Measurements from ENCODE around the gene ZBTB45. TPM values are rescaled to one million over a fixed set of nuclear protein-coding genes. Genes with fewer than 3 reads are reported as not detected.

ZBTB45 gene
- total RNA-seq, 4 donors from 2014 or later: 6.9 to 17.7 (median 8.5) TPM

DNA sequence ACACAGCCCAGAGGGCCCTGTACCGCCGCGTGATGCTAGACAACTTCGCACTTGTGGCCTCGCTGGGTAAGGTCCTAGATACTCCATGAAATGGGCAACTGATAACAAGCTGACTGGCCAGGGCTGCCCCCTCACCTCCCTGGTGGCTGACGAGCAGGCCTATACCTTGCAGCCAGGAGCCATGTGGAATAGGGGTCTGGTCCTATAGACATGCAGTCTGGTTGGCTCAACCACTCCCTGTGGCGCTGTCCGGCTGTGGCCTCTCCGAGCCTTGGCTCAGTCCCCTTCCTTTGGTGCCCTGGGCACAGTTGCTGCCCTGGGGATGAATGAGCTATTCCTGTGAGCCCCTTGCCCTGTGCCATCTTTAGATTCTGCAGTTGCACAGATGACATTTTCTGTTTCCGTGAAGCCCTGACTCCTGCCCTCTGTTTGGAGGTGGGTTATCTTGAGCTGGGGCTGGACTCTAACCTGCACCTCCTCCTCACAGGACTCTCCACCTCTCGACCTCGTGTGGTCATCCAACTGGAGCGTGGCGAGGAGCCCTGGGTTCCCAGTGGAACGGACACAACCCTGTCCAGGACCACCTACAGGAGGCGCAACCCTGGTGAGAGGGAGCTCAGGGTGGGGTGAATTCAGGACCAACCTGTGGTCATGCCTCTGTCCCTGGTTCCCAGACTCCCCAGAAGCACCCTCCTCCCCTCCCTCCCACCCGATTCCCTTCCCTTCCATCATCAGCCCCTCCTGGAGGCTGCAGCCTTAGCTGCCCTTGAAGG, 50.2 kb downstream of the ZBTB45 start:
- TF ChIP-seq POLR2A (IDR thresholded peaks at IDR 0.05): no peak
- no peak for TF ChIP-seq CTCF (IDR thresholded peaks at IDR 0.05)
- Histone ChIP-seq H3K36me3 (peaks cover 18 to 28% of the 10 kb centered on the region in 2 donors), H3K4me3 (replicated peaks in 1 of 3) (no peak overlapping the region), H3K9me3 (no peaks in the 10 kb centered on the region), H3K4me1 (peaks cover 8 to 9% of the 10 kb centered on the region in 2 donors), H3K27me3 (no peaks in the 10 kb centered on the region), H3K27ac (no peak overlapping the region)
- DNase-seq: no peak
- WGBS, 2 donors: 91 to 93% methylated on average over 11 to 17 of the region's 17 CpGs
- intact Hi-C loops (cut with DNase I): no loop called here

DNA sequence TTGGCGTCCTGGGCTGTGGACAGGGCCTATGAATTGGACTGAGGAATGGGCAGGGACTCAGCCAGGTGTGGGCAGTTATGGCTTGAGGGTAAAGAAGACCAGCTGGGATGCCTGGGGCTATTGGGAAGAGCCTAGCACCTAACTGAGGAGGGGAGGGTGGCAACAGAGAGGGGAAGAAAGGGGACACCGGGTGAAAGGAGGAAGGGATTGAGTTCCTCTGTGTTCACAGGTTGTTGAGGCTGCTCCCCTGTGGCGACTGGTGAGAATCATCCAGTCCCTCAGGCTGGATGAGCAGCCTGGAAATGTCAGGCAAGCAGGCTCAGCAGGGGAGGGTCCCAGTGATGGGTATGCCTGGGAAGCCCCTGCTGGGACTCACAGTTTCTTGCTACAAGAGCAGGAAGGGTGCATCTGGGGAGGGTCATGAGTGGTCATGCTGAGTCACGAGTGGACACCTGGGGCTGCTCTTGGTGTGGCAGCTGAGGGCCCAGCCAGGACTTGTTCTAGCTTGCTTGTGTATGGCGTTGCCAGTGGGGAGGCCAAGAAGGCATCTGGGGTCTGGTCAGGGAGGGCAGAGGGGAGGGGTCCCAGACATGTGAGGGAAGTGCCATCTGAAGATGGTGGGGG, 51.3 kb downstream of the ZBTB45 start:
- Histone ChIP-seq H3K9me3 (no peaks in the 10 kb centered on the region), H3K27ac (no peak overlapping the region), H3K4me1 (peaks cover 8 to 9% of the 10 kb centered on the region in 2 donors), H3K4me3 (replicated peaks in 1 of 3) (no peak overlapping the region), H3K36me3 (peaks cover 18 to 28% of the 10 kb centered on the region in 2 donors), H3K27me3 (no peaks in the 10 kb centered on the region)
- intact Hi-C loops (cut with DNase I): no loop called here
- TF ChIP-seq CTCF (IDR thresholded peaks at IDR 0.05) (no peak), POLR2A (IDR thresholded peaks at IDR 0.05) (no peak)
- no peak for DNase-seq
- 62 to 66% methylated on average over 5 of the region's 5 CpGs for WGBS, 2 donors

DNA sequence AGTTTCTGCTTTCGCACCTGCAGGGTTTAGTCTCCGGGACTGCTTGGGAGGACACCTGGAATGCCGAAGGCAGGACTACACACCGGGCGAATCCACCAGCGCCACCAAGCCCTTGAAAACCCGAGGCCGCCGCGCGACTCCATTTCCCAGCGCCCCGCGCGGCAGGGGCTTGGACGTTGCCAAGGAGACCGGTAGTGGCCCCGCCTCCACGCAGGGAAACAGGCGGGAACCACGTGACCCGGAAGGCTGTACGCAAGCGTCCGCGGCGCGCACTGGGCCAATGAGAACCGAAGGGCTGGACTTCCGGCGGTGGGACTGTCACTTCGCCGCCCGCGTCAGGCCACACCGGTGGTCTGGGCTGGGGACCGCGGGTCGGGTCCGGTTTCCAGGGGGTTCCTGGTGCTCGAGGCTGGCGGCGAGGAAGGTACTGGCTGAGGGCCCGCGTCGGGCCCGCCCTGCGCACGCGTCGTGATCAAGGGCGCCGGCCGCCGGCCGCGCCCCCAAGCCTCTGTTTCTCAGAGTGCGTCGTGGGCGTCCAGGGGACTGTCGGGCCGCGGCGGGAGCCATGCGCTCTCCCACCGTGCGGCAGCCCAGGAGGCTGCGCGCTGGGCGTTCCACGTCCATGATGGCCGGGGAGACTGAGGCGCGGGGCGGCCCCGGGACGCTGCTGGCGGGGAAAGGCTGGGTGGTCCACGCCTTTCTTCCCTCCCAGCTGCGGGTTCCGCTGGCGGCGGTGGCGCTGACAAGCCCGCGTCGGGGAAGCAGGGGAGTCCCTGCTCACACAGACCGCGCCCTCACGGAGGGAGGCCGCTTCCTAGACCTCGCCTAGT, 52.6 kb downstream of the ZBTB45 start, which contains the start of gene ZNF324:
TSS of gene ZNF324 (plus strand) at position 321 of the 830 bp plus-strand sequence. CDS start 2,106 bp downstream, outside the sequence.
- H3K36me3 ChIP-seq: peaks cover 10 to 17% of the 10 kb centered on the region in 2 donors
- WGBS, 2 donors: 0% methylated on average over 14 to 19 of the region's 92 CpGs
- no peaks in the 10 kb centered on the region for H3K27me3 ChIP-seq
- H3K4me1 ChIP-seq: peaks cover 8 to 9% of the 10 kb centered on the region in 2 donors
- peak within 1 kb of the TSS; percentile 81 to 96 (median 96) for H3K4me3 ChIP-seq (replicated peaks in 1 of 3)
- intact Hi-C loops (cut with DNase I): no loop called here
- TF ChIP-seq CTCF (IDR thresholded peaks at IDR 0.05) (peak in 1 of 6 experiments; percentile 6), POLR2A (IDR thresholded peaks at IDR 0.05) (peak in 1 of 2 donors; percentile 80)
- DNase-seq: peak; percentile 100
- H3K9me3 ChIP-seq: no peaks in the 10 kb centered on the region
- peak within 1 kb of the TSS in 2 of 3 donors; percentile 6 to 65 for H3K27ac ChIP-seq

GRCh38 chr19:58466089-58466759, 53.4 kb downstream of the ZBTB45 start:
- Histone ChIP-seq H3K4me1 (peaks cover 8 to 9% of the 10 kb centered on the region in 2 donors), H3K9me3 (no peaks in the 10 kb centered on the region), H3K4me3 (replicated peaks in 1 of 3) (peak overlapping the region in 1 of 3 donors; percentile 81), H3K36me3 (peaks cover 5 to 12% of the 10 kb centered on the region in 2 donors), H3K27me3 (no peaks in the 10 kb centered on the region), H3K27ac (no peak overlapping the region)
- DNase-seq: no peak
- 35 to 43% methylated on average over 17 to 20 of the region's 20 CpGs for WGBS, 2 donors
- intact Hi-C loops (cut with DNase I): no loop called here
- TF ChIP-seq POLR2A (IDR thresholded peaks at IDR 0.05) (no peak), CTCF (IDR thresholded peaks at IDR 0.05) (no peak)

Small RNAs within 50 kb of the gene (microRNA-seq; reads per million reads assigned to microRNA genes)
- gene MIR6807: not detected

Small RNAs within 50 kb of the gene (small RNA-seq; reads per million reads assigned to genes)
- gene MIR6807: not detected
- gene RN7SL525P: not detected
- gene RN7SL693P: not detected
- not detected for gene RNU6-1337P

Other genes with a start within 250 kb of the ZBTB45 start
- 10 to 100 TPM in 3 of 4 donors, 1 to 10 TPM in 1; 9.7 to 14.7 (median 10.3) TPM for gene ZNF8, start 240.9 kb downstream of the ZBTB45 start, total RNA-seq
- 10 to 100 TPM; 56.3 to 87.2 (median 64.5) TPM for gene ERVK3-1, start 214.4 kb downstream of the ZBTB45 start, total RNA-seq
- gene ZSCAN22, start 192.8 kb downstream of the ZBTB45 start, total RNA-seq: 1 to 10 TPM; 3.0 to 4.5 (median 4.2) TPM
- 10 to 100 TPM in 1 of 4 donors, 1 to 10 TPM in 2, under 1 TPM in 1; 0.50 to 14.9 (median 3.4) TPM for gene A1BG, start 166.3 kb downstream of the ZBTB45 start, total RNA-seq
- 10 to 100 TPM in 1 of 4 donors, 1 to 10 TPM in 3; 7.1 to 16.2 (median 8.1) TPM for gene ZNF497, start 157.1 kb downstream of the ZBTB45 start, total RNA-seq
- 10 to 100 TPM in 3 of 4 donors, 1 to 10 TPM in 1; 6.3 to 16.4 (median 15.1) TPM for gene ZNF837, start 138.8 kb downstream of the ZBTB45 start, total RNA-seq
- gene RPS5, start 132.5 kb downstream of the ZBTB45 start, total RNA-seq: 1,000 to 10,000 TPM; 1,209 to 2,449 (median 1,340) TPM
- gene RNF225, start 124.2 kb downstream of the ZBTB45 start, total RNA-seq: under 1 TPM in 1 of 4 donors, not detected in 3; 0.33 TPM
- gene ZNF584, start 111.2 kb downstream of the ZBTB45 start, total RNA-seq: 10 to 100 TPM; 10.1 to 31.1 (median 23.1) TPM
- gene ZNF132, start 79.7 kb downstream of the ZBTB45 start, total RNA-seq: 10 to 100 TPM; 13.3 to 24.3 (median 16.2) TPM
- gene ZNF324B, start 68.2 kb downstream of the ZBTB45 start, total RNA-seq: 10 to 100 TPM; 10.6 to 16.8 (median 13.4) TPM
- gene ZNF324, start 52.7 kb downstream of the ZBTB45 start, total RNA-seq: 10 to 100 TPM; 27.0 to 41.7 (median 32.2) TPM
- 10 to 100 TPM; 15.2 to 30.0 (median 25.6) TPM for gene ZNF446, start 43.5 kb downstream of the ZBTB45 start, total RNA-seq
- gene SLC27A5, start 7.8 kb downstream of the ZBTB45 start, total RNA-seq: 10 to 100 TPM; 10.6 to 22.4 (median 17.7) TPM
- 100 to 1,000 TPM; 195 to 237 (median 218) TPM for gene TRIM28, start 24.3 kb upstream of the ZBTB45 start, total RNA-seq
- 100 to 1,000 TPM; 123 to 155 (median 148) TPM for gene CHMP2A, start 35.3 kb upstream of the ZBTB45 start, total RNA-seq
- 10 to 100 TPM; 17.2 to 28.5 (median 20.3) TPM for gene UBE2M, start 38.8 kb upstream of the ZBTB45 start, total RNA-seq
- 10 to 100 TPM; 55.0 to 82.7 (median 70.5) TPM for gene MZF1, start 53.5 kb upstream of the ZBTB45 start, total RNA-seq

All from thyroid gland (tissue), 4 donors.